GM19023 (cell line): Measurements from ENCODE around the gene CTCF.

ENCODE experiments used
- ATAC-seq: cut with Tn5 transposase; IDR thresholded peaks from one replicate; pipeline ENCODE4 v1.9.1; 2021; ENCODE audit warnings: mild to moderate bottlenecking, moderate library complexity; ENCODE audit not compliant: unreplicated experiment

The CTCF gene

DNA sequence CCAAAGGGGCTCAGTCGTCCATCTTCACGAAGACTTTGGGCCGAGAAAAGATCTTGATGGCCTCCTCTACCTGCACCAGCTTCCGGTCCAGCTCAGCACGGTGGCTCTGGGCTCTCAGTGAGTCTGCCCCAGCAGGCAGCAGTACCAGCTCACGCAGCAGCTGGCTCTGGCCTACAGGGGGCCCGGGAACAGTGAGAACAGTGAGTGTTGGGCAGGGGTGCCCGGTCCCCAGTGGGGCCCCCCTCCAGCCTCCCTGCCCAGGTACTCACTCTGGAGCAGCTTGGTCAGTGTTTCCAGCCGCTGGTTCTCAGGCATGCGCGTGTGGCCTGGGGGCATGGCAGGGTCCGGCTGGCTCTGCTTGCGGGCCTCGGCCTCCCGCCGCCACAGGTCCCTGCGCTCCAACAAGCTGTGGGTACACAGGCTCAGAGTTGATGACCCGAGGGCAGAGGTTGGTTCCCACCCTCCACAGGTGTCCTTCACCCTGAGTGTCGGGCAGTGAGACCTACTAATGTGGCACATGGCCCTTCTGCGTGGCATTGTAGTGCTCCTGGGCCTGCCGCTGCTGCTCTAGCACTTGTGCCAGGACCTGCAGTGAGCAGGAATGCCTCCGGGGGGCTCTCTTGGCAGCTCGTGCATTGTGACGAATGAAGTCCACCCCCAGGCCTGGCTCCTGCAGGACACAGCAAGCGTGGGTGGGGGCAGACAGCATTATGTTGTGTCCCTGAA, 101.0 kb downstream of the CTCF start:
- ATAC-seq = no peak

GRCh38 chr16:67663877-67664222, 101.5 kb downstream of the CTCF start:
- no peak for ATAC-seq

- ATAC-seq = no peak
Observed at GRCh38 chr16:67664258-67664657, 101.9 kb downstream of the CTCF start.

- ATAC-seq = no peak
Observed at GRCh38 chr16:67664871-67665270, 102.5 kb downstream of the CTCF start.

- ATAC-seq = no peak
Observed at GRCh38 chr16:67665598-67665997, 103.3 kb downstream of the CTCF start.

- peak; percentile 10 for ATAC-seq
Observed at GRCh38 chr16:67666032-67666551, 103.8 kb downstream of the CTCF start.

DNA sequence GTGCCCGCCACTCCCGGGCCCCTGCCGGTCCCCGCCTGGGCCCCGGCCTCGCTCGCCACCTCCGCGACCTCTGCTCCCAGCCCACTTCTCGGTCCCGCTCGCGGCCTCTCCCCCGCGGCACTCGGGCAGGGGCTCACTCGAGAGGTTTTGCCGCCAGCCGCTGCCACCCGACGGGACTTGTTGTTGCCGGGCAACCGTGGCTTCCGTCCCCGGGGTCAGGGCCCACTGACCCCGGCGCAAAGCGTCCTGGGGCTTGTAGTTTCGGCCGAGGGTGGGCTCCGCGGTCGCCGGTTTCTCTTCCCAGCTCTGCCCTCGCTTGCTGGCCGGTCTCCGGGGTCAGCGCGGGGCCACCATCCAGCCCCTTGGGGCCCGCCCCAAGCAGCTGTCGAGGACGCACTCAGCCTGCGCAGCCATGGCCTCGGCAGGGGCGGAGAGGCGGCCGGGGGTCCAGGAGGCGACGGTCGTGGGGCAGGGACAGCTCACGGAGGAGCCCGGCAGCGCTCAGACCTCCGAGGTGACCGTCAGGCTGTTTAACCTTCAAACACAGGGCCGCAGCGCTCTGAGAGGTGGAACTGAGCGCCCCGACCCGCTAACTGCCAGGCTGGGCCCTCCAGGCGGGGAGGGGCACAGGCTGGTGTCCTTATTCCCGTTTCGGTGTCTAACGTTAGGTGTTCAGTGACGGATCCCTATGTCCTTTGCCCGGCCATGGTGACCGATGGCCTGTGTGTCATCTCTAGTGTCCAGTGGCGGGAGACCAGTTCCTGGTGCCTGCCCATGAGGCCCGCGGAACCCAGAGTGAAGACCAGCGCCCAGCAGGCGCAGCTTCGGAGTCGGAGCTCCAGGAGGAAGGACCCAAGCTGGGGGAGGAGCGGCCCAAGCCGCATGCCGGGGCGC, 104.5 kb downstream of the CTCF start, which contains the start of the genes C16orf86 and ENKD1:
Gene C16orf86, plus strand, starts transcription at position 256 of the 894 bp plus-strand sequence. Its CDS starts 157 bp downstream, at position 413.
Gene ENKD1, minus strand, starts transcription at position 192 of the 894 bp plus-strand sequence. CDS start 308 bp downstream, outside the sequence.
- peak; percentile 59 for ATAC-seq

DNA sequence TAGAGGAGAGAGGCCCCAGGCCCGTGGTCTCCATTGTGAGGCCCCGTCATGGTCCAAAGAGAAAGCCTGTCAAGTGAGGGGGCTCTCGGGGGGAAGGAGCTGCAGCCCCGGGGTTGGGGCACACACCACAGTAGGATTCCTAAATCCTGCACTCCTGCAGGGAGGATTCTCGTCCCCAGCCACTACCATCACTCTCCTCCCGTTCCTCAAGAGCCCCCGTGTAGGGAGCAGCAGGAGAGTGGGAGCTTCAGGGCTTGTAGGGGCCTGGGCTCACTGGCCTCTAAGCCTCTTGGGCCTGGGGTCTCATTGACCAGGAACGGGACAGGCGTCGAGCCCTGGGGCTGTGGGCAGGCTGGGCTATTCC, 105.1 kb downstream of the CTCF start:
- no peak for ATAC-seq

- ATAC-seq = peak; percentile 74
Observed at GRCh38 chr16:67667817-67668494, 105.6 kb downstream of the CTCF start.

- no peak for ATAC-seq
Observed at GRCh38 chr16:67668495-67669157, 106.3 kb downstream of the CTCF start.

DNA sequence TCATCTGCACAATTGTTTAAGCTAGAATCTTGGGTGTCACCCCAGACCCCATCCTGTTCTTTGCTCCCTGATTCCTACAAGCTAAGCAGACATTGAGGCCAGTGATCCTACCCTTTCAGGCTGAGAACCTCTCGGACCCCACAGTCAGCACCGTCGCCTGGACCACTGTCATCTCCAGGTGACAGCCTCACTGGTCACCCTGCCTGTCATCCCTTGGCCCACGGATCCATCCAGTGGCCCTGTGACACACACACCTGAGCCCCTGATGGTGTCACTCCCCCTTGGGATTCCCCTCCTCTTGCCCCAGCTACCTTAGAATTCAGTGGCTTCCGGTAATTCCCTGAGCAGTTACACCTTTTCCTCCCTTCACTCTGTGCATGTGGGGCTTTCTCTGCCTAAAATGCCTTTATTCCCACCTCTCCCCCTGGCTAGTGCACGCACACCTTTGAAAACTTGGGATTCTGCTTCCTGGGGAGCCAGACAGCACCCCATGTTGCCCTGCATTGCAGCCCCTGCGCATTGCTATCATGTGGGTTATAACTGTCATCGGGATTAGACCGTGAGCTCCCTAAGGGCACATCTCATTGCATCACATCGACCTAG, 107.3 kb downstream of the CTCF start:
- no peak for ATAC-seq

DNA sequence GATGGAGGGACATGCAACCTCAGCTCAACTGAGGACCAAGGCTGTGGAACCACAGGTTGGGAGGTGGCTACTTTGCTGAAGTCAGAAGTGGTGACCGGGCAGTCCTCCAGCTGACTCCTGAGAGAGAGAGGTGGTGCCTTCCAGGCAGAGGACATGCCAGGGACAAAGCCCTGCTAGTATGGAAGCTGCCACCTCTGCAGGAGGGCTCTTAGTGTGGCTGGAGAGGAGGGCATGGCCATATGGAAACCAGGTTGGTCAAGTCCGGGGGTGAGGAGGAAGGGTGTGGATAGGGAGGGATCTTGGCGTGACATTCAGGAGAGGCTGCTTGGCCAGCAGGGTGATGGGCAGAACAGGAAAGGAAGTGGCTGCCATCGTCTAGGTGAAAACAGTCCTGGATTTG, 110.0 kb downstream of the CTCF start:
- no peak for ATAC-seq

DNA sequence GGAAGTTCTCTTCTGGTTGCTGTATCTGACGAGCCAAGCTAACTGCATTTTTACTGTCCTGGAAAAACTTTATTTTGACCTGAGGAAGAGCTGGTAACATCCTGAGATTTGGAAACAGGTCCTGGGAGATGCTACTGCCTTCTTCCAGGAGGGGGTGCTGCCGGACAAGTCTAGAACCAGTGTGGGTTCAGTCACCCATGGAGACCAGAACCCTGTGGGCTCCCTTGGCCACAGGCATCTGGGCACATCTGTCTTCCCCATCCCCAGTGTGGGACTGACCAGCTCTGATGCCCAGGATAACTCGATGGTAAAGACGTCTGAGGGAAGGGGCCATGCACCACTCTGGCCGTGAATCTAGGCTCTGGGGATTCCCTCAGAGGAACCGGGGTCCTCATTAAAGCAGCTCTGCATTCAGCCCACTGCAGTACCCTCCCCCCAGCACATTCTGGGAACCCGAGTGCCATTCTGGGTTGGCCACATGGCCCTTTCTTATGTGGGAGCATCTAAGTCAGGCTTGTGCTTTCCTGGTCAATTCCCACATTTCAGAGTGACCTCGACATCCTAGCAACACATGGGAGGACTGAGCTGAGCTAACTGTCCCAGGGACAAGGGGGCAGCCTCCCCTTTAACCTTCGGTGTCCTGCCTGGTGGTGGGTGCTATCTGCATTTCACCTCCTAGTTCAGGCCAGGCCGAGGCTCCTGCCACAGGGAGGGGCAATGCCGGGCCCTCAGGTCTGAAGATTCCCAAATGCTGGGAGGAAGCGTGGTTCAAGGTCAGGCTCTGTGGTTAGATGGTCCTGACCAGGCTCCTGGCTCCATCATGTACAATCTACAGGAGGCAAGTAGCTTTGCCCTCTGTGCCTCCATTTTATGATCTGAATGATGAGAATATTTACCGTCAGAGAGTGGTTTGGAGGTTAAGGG, 110.7 kb downstream of the CTCF start:
- no peak for ATAC-seq

DNA sequence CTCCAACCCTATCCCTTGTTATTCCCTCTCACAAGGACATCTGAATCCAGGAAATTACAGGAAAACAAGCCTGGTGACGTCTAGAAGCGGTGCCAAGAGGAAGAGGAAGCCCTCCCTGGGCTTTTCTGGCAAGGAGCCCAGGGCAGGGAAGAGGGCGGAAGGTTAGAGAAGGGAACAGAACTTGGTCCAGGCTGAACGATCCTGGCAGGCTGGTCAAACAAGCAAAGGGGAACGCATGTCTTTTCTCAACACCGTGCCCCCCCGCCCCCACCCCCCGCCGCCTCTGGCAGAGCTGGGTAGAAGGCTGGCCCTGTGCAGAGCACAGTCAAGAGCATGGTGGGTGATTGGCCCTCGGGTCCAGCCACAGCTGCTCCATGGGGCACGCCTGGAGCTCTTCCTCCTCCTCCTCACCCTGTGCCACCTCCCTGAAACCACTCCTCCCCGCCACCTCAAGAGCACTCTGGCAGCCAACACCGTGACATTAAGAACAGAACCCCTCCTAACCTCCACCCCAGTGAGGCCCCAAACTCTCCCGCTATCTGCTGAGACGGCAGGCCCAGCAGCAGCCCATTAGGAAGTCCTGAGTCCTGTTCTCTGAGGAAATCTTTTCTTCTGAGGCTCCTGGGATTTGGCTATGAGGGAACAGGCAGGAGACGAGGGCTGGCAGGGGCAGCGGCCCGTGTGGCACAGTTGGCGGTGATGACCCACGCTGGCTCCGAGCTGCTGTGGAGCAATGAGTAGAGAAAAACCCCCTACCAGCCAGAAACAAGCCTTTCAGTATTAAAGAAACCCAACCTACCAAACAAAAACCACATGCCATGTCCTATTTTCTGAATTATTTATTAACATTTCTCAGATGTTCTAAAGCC, 111.6 kb downstream of the CTCF start:
- ATAC-seq = no peak

GRCh38 chr16:67674851-67675578, 112.7 kb downstream of the CTCF start:
- ATAC-seq = no peak

DNA sequence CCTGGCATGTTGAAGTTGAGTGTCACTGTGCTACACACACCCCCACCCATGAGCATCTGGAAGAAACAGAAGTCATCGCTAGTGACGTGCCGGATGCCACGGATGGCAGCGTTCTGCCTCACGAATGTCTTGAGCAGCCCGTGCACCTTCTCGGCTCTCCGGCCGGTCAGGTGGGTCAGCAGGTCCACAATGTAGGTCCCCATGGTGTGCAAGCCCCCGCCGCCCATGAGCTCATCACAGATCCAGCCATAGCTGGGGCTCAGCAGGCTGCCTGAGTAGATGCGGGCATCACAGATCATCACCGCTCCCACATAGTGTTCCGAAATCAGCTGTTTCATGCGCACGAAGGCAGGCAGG, 113.2 kb downstream of the CTCF start:
- no peak for ATAC-seq

DNA sequence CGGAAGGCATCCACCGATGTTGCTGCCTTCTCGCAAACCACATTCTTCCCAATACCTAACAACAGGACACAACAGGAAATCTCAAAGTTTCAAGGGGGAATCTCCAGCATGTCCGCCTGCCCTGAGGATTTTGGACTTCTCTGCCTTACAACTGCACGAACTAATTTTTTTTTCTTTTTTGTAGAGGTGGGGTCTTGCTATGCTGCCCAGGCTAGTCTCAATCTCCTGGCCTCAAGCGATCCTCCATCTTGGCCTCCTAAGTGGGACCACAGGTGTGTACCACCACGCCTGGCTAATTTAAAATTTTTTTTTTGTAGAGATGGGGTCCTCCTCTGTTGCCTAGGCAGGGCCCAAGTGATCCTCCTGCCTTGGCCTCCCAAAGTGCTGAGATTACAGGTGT, 113.7 kb downstream of the CTCF start:
- no peak for ATAC-seq

DNA sequence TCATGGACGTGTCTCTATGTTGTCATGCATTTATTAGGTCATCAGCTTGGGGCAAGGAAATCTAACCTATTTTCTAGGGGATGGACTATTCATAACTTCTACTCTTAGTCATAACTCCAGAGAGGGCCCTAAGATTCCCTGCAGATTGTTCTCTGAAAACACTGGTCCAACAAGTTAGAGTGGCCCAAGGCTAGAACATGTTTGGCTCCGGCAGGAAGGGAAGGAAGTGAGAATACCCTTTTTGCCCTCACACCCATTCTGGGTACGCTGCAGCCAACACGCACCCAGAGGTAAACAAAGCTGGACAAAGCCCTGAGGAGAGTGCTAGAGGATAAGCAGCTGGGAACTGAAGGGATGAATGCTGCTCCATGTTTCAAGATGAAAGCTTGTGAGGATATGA, 114.2 kb downstream of the CTCF start:
- ATAC-seq = no peak
